ENCODE measurements around the gene PARVB.

Gene PARVB

DNA sequence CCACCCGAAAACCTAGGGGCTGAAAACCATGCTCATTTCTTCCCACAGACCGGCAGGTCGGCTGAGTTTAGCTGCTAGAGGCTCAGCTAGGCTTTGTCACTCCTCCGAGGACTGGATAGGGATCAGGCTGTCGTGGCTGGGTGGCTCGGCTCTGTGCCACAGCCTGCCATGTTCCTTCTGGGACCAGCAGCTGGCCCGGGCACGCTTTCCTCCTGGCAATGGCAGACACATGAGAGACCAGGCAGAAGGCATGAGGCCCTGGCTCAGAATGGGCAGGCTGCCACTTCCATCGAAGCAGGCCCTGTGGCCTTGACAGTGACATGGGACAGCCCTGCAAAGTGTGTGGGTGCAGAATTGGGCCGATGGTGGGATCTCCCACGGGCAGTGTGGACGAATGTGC, 177.6 kb downstream of the PARVB start:
- no peak for DNase-seq (ENCODE audit: low read depth)

DNA sequence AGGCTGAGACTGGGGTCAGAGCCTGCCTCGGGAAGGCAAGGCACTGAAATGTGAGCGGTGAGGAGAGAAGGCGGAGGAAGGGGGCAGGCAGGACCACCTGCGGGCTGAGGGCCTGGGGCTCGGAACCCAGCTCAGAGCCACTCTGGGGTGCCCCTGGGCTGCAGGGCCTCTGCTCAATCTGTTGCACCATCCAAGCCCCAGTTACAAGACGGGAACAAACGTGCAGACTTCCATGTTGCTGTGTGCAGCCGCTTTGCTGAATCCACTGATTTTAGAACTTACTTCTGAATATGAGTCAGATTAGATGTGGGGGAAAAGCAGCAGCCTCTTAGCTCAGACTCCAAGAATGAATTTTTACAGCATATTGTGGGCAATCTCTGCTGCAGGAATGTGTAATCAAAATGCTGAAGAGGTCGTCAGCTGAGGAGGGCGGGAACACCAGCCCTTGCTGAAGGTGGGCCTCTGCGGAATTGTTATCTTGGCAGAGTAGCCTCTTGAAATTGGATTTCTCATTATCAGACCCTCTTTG, 178.2 kb downstream of the PARVB start:
- peak; percentile 29 for DNase-seq (ENCODE audit: low read depth)

DNA sequence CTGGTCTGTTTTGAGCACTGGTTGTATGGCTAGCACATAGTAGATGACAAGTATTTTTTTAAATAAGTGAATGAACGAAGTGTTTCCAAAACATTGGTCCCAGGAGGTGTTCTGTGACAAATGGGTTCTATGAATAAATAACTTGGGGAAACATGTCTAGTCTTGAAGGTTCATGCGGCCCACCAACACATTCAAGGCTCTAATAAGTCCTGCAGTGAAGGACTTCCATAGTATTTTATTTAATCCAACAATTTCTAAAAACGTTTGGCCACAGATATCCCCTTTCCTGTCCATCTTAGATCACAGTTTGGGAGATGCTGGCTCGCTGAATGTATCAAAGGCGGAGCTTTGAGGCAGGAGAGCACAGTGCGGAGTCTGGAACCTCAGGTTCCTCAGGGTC, 179.1 kb downstream of the PARVB start:
- no peak for DNase-seq (ENCODE audit: low read depth)

DNA sequence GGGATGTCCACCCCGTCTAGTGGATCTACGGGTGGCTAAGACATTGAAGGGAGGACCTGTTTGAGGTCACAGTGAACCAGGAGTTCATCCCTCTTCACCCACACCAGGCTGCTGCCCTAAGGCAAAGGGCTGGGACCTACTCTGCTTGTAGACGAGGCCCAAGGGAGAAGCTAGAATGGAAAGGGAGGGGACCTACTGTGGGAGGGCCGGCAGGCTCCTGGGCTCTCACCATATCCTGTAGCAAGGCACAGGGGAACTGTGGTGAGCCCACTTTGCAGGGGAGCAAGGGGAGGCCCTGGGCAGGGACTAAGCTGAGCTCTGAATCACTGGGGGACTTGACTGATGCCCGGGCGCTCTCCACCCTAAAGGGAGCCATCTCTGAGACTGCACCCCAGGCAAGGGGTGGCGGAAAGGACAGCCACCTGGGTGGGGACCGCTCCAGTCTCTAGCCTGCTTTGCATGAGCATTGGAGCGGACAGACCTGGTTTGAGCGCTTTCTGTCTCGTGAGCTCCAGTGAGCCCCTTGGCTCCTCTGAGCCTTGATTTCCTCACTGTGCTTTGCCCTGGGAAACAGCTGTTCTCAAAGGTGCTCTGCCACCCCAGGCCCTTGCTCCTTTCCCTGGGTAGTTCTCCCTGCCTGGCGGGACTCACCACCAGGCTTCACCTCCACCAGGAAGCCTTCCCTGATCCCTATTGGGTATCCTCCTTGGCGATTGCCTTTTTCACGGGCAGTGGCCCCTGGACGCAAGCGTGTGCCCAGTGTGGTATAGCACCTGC, 180.8 kb downstream of the PARVB start:
- no peak for DNase-seq (ENCODE audit: low read depth)

DNA sequence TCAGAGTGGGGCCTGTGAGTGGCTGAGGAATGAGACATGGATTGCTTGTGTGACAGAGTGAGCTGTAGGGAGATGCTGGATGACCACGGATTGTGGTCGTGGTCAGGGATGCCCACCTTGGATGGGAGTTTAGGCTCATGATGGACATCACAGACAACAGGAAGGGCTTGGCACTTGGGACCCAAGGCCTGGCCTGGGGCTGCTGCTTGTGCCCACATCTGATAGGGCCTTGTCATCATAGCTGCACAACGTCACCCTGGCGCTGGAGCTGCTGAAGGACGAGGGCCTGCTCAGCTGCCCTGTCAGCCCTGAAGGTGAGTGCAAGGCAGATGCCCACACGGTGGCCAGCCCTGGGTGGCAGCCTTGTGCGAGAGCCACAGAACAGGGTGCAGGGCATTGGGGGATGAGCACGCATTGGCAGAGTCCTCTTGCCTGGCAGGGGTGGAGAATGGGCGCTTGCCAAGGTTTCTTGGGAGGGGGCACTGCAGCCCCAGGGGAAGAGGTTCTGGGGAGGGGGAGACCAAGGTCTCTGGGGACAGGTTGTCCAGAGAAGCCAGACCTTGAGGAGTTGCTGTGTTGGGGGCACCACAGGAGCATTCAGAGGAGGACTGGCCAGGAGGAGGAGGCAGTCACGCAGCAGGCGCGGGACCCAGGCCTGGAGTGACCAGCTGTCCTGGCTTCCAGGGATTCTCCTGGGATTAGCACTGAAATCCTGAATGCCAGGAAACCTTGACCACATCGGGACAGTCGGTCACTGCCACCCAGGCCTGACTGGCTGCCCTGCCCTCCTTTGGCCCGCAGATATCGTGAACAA, 181.6 kb downstream of the PARVB start:
- no peak for DNase-seq (ENCODE audit: low read depth)

DNA sequence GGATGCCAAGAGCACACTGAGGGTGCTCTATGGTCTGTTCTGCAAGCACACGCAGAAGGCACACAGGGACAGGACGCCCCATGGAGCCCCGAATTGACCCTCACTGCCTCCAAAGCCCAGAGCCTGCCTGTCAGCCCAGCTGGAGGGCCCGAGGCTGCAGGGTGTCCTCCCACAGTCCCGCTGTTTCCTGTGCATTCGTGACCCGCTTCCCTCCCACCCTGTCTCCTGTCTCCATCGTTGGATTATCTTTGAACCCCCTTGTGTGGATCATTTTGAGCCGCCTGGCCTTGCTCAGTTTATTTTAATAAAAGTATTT, 182.2 kb downstream of the PARVB start:
- no peak for DNase-seq (ENCODE audit: low read depth)

DNA sequence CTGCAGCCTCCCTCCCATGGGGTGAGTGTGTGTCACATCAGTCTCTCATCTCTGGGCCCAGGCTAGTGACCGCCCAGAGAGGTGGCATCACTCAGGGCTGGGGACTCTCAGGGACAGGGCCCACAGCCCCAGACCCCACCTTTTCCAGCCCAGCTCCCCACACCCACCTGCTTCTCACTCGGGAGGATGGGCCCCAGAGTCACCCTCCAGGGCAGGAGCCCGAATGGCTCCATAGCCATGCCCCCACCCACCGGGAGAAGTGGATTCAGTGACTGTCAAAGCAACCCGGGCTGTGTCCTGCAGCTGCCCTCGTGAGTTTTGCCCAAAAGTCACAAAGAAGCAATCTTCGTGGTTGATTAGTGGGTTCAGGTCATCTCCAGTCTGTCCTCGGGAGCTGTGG, 182.6 kb downstream of the PARVB start:
- DNase-seq (ENCODE audit: low read depth) = no peak

DNA sequence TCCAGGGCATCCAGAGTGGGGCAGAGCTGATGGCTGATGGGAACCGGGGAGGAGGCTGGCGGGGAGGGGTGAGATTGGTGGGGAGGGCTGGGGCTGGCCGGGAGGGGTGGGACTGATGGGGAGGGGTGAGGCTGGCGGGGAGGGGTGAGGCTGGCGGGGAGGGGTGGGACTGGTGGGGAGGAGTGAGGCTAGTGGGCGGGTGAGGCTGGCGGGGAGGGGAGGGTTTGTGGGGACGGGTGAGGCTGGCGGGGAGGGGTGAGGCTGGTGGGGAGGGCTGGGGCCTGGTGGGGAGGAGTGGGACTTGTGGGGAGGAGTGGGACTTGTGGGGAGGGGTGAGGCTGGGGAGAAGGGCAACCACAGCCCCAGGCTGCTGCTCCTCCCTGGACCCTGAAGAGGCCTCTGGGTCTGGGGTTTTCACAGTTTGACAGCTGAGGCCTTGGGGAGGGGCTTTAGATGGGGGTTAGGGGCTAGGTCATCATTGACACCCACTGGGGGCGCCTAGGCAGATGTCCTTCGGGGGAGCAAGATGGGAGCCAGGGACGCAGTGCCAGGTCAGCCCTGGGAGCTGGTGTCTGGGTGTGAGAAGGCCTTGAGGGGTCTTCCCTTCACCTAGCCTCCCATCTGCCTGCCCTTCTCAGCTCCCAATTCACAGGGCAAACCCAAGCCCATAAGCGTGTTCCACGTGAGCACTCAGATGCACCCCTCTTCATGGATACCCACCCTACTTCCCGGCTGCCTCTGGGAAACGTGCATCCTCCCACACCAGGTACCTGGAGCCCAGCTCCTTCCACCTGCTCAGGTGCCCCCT, 183.3 kb downstream of the PARVB start:
- DNase-seq (ENCODE audit: low read depth) = no peak

DNA sequence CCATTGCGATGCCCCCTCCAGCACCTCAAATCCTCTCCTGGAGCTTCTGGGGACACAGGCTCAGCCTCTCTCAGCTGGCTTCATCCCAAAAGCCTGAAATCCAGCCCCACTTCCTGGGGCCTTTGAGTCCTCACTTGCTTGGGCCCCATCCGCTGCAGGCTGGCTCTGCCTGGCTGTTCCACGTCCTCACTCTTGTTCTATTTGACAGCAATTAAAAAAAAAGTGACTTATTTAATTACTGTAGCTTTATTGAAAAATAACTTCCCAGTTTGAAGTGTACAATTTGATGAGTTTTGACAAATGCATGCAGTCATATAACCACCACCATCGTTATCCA, 183.8 kb downstream of the PARVB start:
- no peak for DNase-seq (ENCODE audit: low read depth)

DNA sequence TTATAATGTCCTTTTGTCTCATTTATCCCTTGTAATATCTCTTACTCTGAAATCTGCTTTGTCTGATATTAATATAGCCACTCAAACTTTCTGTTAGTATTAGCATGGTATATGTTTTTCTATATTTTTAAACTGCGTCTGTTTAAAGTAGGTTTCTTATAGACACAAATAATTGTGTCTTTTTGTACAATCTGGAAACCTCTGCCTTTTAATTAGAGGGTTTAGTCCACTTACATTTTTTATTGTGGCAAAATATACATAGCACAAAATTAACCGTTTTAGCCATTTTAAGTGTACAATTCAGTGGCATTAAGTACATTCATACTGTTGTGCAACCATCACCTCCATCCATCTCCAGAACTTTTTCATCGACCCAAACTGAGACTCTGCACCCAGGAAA, 185.2 kb downstream of the PARVB start:
- no peak for DNase-seq (ENCODE audit: low read depth)

DNA sequence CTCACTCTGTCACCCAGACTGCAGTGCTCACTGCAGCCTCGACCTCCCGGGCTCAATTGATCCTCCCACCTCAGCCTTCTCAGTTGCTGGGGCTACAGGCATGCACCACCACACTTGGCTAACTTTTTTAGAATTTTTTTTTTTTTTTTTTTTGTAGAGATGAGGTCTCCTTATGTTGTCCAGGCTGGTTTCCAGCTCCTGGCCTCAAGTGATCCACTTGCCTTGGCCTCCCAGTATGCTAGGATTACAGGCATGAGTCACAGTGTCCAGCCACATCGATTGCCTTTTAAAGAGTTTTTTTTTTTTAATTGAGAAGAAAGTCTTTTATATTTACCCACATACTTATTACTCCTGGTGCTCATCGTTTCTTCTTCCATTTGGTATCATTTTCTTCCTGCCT, 186.6 kb downstream of the PARVB start:
- no peak for DNase-seq (ENCODE audit: low read depth)

DNA sequence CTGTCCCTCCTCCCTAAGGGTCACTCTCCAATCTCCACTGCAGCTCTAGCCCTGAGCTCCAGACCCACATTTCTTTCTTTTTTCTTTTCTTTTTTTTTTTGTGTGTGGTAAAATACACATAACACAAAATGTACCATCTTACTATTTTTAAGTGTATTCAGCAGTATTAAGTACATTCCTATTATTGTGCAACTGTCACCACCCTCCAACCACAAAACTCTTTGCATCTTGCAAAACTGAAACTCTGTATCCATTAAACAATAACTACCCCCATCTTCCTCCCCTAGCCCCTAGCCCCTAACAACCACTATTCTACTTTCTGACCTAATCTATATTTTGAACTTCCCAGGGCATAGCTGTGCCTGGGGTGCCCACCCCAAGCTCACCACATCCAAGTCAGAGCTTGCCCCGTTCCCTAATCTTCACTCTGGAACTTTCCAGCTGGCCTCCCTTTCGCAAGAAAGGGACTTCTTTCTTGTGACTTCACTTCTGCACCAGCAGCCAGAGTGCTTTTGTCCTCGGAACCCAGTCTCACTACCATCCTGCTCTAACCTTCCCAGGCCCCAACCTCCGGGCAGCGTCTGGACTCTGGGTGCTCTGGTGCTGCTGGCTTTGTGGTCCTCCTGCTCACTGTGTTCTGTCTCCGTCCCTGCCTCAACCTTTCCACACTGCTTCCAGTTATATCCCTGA, 187.3 kb downstream of the PARVB start:
- DNase-seq (ENCODE audit: low read depth) = no peak

DNA sequence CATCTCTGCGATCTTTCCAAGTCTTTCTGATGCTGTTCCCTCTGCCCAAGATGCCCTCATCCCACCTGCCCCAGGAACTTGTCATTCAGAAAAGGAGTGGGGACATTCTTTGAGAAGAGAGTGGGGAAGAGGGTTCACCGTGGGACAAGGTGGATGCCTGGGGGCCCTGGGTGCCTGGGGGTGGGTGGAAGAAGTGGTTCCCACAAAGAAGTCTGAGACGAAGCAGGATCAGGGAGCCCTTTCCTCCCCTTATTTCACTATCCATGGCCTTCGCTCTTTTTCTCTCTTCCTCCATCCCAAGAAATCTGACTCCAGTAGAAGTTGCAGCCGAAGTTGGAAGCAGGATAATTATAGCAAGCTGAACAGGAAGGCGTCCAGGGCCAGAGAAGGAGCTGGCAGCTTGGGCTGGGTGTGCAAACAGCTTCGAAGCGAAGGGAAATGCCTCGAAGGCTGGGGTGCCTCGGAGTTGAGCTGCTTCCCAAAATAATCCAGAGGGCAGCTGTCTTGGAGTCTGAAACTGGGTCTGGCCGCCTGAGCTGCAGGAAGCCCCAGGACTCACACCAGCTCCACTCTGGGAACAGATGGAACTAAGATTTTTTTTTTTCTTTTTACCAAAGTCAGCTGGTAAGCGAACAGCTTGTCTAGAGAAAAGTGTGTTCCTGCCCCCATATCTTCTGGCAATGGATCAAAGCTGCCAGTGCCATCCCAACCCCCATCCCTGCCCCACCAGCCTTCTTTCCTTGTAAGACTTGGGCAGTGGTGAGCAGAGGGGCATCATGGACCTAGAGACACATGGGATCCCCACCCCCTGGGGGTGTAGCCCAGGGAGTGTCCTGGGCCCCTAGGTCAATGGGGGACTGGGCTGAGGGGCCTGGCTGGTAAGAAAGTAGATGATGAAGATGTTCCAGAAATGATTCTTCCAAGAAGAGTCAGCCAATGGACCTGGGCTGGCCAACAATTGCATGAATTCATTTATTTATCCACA, 188.1 kb downstream of the PARVB start:
- DNase-seq (ENCODE audit: low read depth) = no peak

DNA sequence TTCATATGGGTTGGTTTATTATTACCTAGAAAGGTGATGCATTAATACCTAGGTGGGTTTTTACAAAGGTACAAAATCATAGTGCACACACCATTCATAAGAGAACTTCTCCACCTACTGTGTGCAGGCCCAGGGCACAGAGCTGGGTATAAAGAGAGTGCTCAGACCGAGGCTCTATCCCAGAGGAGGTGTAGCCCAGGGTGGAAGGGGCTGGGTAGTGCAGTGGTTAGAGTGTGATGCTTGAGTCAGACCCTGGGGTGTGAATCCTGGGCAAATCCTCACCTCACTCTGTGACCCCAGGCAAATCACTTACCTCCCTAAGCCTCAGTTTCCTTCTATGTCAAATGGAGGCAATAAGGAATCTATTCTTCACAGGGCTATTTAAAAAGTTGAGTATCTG, 188.8 kb downstream of the PARVB start:
- DNase-seq (ENCODE audit: low read depth) = no peak

DNA sequence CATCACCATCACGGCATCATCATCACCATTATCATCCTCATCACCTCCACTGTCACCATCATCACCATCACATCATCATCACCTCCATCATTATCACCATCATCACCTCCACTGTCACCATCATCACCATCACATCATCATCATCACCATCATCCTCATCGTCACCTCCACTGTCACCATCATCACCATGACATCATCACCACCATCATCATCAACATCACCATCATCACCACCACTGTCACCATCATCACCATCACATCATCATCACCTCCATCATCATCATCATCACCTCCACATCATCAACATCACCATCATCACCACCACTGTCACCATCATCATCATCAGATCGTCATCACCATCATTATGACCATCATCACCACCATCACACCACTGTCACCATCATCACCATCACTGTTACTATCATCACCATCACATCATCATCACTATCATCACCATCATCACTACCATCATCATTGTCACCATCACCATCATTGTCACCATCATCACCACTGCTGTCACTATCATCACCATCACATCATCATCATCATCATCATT, 189.5 kb downstream of the PARVB start:
- DNase-seq (ENCODE audit: low read depth) = no peak

DNA sequence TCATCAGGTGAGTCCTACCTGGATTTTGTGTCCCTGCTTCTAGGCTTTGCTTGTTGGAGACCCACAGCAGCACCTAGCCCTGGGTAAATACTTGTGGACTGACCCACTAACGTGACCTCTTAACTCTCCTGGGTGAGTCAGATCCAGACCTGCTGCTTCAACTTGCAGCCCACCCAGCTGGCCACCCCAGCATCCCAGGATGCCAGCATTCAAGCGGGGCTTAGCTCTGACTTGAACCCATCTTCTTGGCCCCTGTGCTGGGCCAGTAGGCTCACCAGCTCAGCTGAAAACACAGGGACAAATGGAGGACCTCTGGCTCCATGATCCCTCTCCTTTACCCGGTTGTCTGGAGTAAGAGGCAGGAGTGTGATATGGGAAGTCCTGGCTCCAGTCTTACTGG, 190.1 kb downstream of the PARVB start:
- DNase-seq (ENCODE audit: low read depth) = no peak

DNA sequence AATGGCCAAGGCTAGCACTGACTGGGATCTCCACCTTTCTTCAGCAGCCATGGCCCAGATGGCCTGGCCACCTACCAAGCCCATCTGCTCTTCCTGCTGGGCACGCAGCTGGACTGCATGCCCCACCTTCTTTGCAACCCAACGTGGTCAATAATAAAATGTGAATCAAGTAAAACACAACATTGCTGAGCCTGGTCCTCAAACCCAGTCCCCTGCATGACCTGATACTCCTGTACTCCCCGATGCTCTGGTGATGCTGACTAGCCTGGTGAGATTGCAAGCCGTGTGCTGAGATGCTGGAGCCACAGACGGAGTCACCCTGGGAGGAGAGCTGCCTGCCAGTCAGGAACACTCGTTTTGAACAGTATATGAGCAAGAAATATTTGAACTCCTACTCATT, 190.7 kb downstream of the PARVB start:
- no peak for DNase-seq (ENCODE audit: low read depth)

DNA sequence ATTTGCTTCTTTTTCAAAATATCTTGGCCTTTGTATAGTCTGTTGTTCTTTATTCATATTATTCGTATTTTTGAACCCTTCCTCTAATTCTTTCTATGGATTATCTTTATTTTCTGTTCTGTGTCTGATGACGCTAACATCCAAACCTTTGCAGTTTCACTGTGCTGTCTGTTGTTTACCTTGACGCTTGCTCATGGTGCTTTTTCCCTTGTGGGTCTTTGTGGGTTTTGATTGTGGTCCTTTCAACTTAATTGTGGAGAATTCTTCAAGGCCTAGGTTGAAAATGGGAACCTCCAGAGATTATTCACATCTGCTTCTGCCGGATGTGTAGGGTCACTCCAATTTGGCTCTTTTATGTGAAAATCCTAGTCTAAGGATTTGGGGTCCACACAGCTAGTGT, 191.2 kb downstream of the PARVB start:
- no peak for DNase-seq (ENCODE audit: low read depth)

DNA sequence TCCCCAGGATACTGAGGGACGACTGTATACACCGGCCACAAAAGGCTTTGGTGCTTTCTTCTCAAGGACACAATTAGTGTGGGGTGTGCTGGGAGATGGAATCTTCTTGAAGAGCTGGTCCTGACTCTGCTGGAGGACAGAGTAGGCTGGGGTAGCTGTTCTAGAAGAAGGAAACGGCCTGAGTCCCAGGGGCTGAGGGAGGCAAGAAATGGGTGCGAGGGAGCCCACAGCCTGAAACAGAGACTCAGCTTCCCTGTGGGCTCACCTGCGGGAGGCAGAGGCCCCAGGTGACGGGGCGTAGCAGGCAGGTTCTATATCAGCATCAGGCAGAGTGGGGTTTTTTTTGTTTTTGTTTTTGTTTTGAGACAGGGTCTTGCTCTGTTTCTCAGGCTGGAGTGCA, 193.2 kb downstream of the PARVB start:
- no peak for DNase-seq (ENCODE audit: low read depth)

DNA sequence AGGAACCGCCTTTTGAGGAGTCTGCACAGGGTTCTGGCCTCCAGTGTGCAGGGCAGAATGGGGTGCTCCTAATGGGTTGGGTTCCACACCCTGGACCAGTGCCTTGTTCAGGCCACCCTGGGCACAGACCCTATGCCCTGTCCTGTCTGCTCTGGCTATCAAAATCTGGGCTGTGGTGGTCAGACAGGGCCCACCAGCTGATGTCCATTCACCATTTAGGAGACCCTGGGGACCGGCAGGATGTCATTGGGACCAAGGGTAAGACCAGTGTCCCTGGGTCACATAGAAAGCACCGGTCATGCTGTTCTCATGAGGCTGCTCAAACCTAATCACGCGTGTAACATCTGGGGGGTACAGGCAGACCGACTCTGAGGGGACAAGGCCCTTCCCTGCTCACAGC, 194.0 kb downstream of the PARVB start:
- DNase-seq (ENCODE audit: low read depth) = no peak

Data from HS-5 (cell line).